D721Med (cell line): ENCODE data around the gene FGB.
"Not testable (repeated sequence)": the region's sequence is repeated elsewhere in the genome, so short reads cannot be mapped to it uniquely, and the experiment has no call there.

Experiments used
- DNase-seq: peaks from one replicate; pipeline ENCODE4 v3.0.0; 2011; ENCODE audit warnings: low spot score; ENCODE audit not compliant: insufficient read length
- FAIRE-seq: peaks from 2 replicates; lab custom pipeline; 2011; peaks lifted over from hg19 to GRCh38; lab: Jason Lieb, UNC
- CTCF ChIP-seq: IDR thresholded peaks from 2 replicates; pipeline ENCODE4 v1.5.1; 2012; ENCODE audit warnings: mild to moderate bottlenecking, control low read depth; ENCODE audit not compliant: insufficient read depth; ENCODE audit errors: missing control alignments

FGB gene

DNA sequence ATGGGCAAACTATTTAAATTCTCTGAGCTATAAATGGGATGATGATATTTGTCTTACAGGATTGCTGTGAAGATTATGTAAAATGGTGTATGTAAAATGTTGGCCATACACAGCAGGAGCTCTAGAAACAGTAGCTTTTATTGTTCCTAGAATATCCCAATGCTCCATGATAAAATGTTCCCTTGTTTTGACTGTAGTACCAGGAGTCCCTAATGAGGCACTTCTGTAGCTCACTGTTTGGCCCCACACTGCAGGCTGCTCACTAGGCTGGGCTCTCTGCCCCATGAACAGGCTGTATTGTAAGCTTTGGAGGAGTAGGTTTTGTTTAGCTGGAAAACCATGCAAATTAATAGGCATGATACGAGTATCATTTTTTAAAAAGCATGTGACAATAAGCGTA, 31.1 kb downstream of the FGB start:
- DNase-seq (no peak), FAIRE-seq (no peak)
- TF ChIP-seq CTCF = no peak

DNA sequence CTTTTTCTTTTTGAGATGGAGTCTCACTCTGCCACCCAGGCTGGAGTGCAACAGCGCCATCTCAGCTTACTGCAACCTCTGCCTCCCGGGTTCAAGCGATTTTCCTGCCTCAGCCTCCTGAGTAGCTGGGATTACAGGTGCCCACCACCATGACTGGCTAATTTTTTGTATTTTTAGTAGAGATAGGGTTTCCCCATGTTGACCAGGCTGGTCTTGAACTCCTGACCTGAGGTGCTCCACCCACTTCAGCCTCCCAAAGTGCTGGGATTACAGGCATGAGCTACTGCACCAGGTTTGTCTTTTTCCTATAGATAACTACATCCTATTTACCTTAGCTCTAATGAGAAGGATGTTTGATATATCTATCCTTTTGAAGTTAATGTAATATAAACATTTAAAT, 31.5 kb downstream of the FGB start:
- DNase-seq, FAIRE-seq: not testable (repeated sequence)

- DNase-seq (no peak), FAIRE-seq (no peak)
- no peak for TF ChIP-seq CTCF
These were observed 33.0 kb downstream of the FGB start for GRCh38 chr4:154595807-154596206.

DNA sequence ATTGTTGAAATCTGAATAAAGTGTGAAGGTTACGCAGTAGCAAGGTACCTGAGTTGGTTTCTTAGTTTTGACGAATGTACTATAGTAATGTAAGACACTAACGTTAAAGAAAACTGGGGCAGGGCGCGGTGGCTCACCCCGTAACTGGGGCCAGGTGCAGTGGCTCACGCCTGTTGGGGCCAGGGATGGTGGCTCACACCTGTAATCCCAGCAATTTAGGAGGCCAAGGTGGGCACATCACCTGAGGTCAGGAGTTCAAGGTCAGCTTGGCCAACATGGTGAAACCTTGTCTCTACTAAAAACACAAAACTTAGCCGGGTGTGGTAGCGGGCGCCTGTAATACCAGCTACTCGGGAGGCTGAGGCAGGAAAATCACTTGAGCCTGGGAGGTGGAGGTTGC, 34.5 kb downstream of the FGB start:
- DNase-seq, FAIRE-seq: not testable (repeated sequence)

DNA sequence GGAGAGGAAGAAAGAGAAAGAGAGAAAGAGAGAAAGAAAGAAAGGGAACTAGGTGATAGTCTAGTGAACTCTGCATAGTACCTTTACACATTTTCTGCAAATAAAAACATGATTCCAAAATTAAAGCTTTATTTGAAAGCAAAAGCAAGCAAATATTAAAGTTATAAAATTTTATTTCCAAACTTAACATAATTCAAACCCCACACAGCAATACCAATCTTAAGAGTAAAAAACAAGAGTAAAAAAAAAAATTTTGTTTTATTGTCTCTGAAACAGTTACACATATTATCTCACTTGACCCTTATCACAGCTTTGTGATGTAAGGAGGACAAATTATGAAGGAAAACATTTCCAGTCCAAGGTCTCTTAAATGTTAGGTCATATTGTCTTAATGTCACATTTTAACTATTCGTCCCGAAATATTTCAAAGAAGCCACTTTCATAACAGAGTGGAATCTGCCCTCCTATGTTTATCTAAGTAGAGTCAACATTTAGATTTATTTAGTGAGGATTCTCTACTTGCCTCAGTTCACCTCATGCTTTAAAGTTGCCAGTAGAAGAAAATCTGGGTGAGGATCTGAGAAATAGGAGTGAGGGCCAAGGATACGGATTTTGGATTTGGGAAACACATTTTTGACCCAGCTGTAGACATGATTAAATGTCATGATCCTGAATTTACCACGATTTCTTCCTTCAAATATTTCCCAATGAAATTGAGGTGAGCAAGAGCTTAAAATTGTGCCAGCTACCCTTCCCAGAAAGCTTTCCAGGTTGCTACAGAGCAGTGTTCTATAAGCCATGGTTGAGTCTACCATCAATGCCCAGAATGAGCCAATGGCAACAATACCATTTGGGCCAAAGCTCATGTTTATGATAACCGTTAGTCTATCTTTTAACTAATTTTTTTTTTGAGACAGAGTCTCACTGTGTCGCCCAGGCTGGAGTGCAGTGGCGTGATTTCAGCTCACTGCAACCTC, 35.3 kb downstream of the FGB start:
- FAIRE-seq = no peak
- DNase-seq = no peak
- TF ChIP-seq CTCF = no peak

DNA sequence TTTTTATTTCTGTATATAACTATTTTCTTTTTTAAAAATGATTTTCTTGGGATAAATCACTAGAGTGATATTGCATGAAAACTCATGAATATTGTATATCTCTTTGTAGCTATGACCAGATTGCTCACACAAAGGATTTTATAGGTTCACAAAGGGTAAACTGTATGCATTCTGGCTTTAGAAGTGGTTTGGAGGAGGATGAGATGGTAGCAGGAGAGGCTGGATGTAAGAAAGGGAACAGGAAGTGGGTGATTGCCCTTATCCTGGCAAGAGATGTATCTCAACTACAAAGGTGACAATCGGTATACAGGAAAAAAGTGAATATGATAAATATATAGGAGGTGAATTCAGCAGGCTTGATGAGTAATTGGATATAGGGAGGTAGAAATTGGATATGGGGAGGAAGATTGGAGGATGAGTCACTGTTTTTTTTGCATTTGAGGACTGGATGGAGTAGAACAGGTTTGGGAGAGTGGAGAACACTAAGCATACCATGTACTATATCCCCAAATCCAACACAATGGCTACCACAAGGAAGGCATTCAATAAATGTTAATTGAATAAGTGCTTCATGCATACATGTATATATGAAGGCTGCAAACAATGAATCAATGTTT, 39.7 kb downstream of the FGB start:
- no peak for TF ChIP-seq CTCF
- FAIRE-seq (no peak), DNase-seq (no peak)

- no peak for TF ChIP-seq CTCF
- DNase-seq (no peak), FAIRE-seq (no peak)
These were observed 40.5 kb downstream of the FGB start for GRCh38 chr4:154603033-154603943.
